ENCODE results near the gene AASS. TPM values are rescaled to one million over a fixed set of nuclear protein-coding genes. Genes with fewer than 3 reads are reported as not detected.

Gene AASS
- total RNA-seq, 1 experiment from 2014 or later, result 15.6 TPM

DNA sequence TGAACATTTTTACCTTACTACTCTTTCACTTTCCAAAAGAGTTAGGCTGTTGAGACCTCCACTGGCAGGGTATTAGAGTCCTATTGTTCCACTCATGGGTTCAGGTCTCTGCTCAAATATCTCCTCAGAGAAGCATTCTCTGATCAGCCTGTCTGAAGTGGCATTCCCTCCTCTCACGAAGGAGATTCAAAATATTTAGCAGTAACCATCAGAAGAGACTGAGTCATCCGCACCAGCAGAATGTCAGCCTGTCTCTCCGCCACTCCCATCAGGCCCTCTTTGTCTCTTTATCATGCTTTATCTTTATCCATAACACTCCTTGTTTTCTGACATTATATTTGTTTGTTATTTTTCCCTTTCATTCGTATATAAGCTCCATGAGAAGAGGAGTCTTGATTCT, 79.1 kb downstream of the AASS start:
- Mint-ChIP-seq H3K27me3 (ENCODE audit: insufficient read depth, unreplicated experiment) (no peaks in the 10 kb centered on the region), H3K9me3 (ENCODE audit: unreplicated experiment) (no peaks in the 10 kb centered on the region), H3K27ac (ENCODE audit: low read depth, unreplicated experiment) (no peak overlapping the region), H3K4me3 (ENCODE audit: unreplicated experiment) (no peak overlapping the region), H3K36me3 (ENCODE audit: insufficient read depth, unreplicated experiment) (no peaks in the 10 kb centered on the region), H3K4me1 (ENCODE audit: insufficient read depth, unreplicated experiment) (peaks cover 5% of the 10 kb centered on the region)
- DNase-seq (ENCODE audit: unreplicated experiment), result no peak
- intact Hi-C loops (cut with micrococcal nuclease), result no loop called here
- POLR2A ChIA-PET, result no interaction called here
- no TSS peak for BruUV-seq (replicated peaks)
- TF ChIP-seq, protein P1, sequence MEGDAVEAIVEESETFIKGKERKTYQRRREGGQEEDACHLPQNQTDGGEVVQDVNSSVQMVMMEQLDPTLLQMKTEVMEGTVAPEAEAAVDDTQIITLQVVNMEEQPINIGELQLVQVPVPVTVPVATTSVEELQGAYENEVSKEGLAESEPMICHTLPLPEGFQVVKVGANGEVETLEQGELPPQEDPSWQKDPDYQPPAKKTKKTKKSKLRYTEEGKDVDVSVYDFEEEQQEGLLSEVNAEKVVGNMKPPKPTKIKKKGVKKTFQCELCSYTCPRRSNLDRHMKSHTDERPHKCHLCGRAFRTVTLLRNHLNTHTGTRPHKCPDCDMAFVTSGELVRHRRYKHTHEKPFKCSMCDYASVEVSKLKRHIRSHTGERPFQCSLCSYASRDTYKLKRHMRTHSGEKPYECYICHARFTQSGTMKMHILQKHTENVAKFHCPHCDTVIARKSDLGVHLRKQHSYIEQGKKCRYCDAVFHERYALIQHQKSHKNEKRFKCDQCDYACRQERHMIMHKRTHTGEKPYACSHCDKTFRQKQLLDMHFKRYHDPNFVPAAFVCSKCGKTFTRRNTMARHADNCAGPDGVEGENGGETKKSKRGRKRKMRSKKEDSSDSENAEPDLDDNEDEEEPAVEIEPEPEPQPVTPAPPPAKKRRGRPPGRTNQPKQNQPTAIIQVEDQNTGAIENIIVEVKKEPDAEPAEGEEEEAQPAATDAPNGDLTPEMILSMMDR (IDR thresholded peaks at IDR 0.05; ENCODE audit: unreplicated experiment), result no peak
- CTCF ChIA-PET, result interaction anchor here (1.8 kb wide), 1 partner anchor 28 kb away, joined by 5 read pairs; no protein-coding TSS in a partner anchor

DNA sequence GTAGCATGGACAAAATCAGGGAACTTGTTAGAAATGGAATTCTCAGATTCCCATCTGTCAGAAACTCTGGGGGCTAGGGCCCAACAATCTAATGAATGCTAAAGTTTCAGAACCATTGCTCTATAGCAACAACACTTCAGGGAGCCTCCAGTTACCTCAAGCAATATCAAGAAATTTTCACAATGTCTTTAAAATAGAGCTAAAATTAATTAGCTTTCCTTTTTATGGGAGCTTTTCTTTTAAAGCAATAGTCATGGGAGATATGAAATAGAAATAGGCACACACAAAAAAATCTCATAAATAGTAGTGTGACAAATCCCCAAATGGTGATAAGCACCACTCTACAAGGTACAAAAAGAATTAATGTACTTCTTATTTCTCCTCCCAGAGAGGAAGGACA, 80.9 kb downstream of the AASS start:
- H3K27ac Mint-ChIP-seq (ENCODE audit: low read depth, unreplicated experiment), result no peak overlapping the region
- H3K27me3 Mint-ChIP-seq (ENCODE audit: insufficient read depth, unreplicated experiment), result no peaks in the 10 kb centered on the region
- H3K9me3 Mint-ChIP-seq (ENCODE audit: unreplicated experiment), result no peaks in the 10 kb centered on the region
- BruUV-seq (replicated peaks), result no TSS peak
- peaks cover 5% of the 10 kb centered on the region for H3K4me1 Mint-ChIP-seq (ENCODE audit: insufficient read depth, unreplicated experiment)
- intact Hi-C loops (cut with micrococcal nuclease), result no loop called here
- no peak overlapping the region for H3K4me3 Mint-ChIP-seq (ENCODE audit: unreplicated experiment)
- peaks cover 7% of the 10 kb centered on the region for H3K36me3 Mint-ChIP-seq (ENCODE audit: insufficient read depth, unreplicated experiment)
- TF ChIP-seq, protein P1 (IDR thresholded peaks at IDR 0.05; ENCODE audit: unreplicated experiment), result no peak
- no peak for DNase-seq (ENCODE audit: unreplicated experiment)
- ChIA-PET POLR2A (no interaction called here), CTCF (interaction anchor here (1.8 kb wide), 1 partner anchor 30 kb away, joined by 5 read pairs; no protein-coding TSS in a partner anchor)

DNA sequence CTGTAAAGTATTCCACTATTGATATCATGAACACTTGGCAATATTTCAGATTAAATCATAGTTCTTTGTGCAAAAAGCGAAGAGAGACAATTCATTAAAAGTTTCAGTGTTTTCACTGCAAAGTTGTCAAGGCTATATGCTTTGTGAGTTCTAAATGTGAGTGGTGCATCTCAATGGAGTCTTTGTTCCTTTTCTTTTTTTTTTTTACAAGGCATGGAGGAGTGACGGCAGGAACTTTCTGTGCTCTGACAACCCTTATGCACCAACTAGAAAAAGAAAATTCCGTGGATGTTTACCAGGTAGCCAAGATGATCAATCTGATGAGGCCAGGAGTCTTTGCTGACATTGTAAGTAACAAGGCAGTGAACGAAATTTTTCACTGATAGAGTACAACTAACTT, 84.5 kb downstream of the AASS start:
- no peak for DNase-seq (ENCODE audit: unreplicated experiment)
- Mint-ChIP-seq H3K36me3 (ENCODE audit: insufficient read depth, unreplicated experiment) (peaks cover 7% of the 10 kb centered on the region), H3K27me3 (ENCODE audit: insufficient read depth, unreplicated experiment) (no peaks in the 10 kb centered on the region), H3K9me3 (ENCODE audit: unreplicated experiment) (no peaks in the 10 kb centered on the region), H3K4me3 (ENCODE audit: unreplicated experiment) (no peak overlapping the region), H3K27ac (ENCODE audit: low read depth, unreplicated experiment) (no peak overlapping the region), H3K4me1 (ENCODE audit: insufficient read depth, unreplicated experiment) (no peaks in the 10 kb centered on the region)
- ChIA-PET POLR2A (no interaction called here), CTCF (no interaction called here)
- TF ChIP-seq, protein P1 (IDR thresholded peaks at IDR 0.05; ENCODE audit: unreplicated experiment), result no peak
- intact Hi-C loops (cut with micrococcal nuclease), result no loop called here
- BruUV-seq (replicated peaks), result no TSS peak

DNA sequence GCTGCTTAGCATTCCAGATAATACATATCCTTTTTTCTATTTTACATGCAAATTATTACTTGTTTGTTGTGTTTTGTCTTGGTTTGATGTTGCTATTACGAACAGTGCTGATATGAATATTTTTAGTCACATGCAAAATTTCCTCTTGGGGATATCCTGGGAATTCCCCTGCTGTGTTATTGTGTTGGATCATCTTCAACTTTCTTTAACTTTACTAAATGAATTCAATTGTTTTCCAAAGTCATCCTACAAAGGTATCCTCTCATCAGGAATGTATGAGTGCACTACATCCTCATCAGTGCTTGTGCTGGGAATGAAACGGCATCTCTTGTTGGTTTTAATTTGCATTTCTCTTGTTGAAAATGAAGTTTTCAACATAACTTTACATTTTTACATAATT, 87.1 kb downstream of the AASS start:
- ChIA-PET CTCF (no interaction called here), POLR2A (no interaction called here)
- peak overlapping the region; percentile 67 for H3K27ac Mint-ChIP-seq (ENCODE audit: low read depth, unreplicated experiment)
- peaks cover 7% of the 10 kb centered on the region for H3K36me3 Mint-ChIP-seq (ENCODE audit: insufficient read depth, unreplicated experiment)
- TF ChIP-seq, protein P1 (IDR thresholded peaks at IDR 0.05; ENCODE audit: unreplicated experiment), result no peak
- H3K9me3 Mint-ChIP-seq (ENCODE audit: unreplicated experiment), result no peaks in the 10 kb centered on the region
- BruUV-seq (replicated peaks), result no TSS peak
- no peak for DNase-seq (ENCODE audit: unreplicated experiment)
- H3K4me1 Mint-ChIP-seq (ENCODE audit: insufficient read depth, unreplicated experiment), result no peaks in the 10 kb centered on the region
- H3K27me3 Mint-ChIP-seq (ENCODE audit: insufficient read depth, unreplicated experiment), result no peaks in the 10 kb centered on the region
- H3K4me3 Mint-ChIP-seq (ENCODE audit: unreplicated experiment), result no peak overlapping the region
- intact Hi-C loops (cut with micrococcal nuclease), result no loop called here

All from MCF 10A (cell line).